DMS53 (cell line): ENCODE data around the gene RAB6A.

ENCODE experiments used
- DNase-seq: peaks from one replicate; lab custom pipeline; 2025; lab: John Stamatoyannopoulos, UW

RAB6A gene

DNA sequence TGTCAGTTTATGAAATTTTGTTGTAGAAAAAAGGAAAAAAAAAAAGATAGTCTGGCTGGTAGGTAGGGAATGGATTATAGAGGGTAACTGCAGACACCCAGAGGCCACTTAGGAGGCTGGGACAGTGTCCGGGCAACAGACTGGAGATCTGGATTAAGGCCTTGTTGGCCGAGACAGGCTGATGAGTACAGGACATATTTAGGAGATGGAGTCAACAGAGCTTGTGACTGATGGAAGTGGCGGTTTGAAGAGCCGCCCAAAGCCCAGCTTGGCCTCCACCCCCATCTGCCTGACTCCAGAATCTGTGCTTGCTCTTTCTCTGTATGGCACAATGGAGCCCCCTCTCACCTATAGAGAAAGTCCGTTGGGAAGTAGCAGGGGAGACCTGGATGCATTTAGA, 106.9 kb downstream of the RAB6A start:
- no peak for DNase-seq

DNA sequence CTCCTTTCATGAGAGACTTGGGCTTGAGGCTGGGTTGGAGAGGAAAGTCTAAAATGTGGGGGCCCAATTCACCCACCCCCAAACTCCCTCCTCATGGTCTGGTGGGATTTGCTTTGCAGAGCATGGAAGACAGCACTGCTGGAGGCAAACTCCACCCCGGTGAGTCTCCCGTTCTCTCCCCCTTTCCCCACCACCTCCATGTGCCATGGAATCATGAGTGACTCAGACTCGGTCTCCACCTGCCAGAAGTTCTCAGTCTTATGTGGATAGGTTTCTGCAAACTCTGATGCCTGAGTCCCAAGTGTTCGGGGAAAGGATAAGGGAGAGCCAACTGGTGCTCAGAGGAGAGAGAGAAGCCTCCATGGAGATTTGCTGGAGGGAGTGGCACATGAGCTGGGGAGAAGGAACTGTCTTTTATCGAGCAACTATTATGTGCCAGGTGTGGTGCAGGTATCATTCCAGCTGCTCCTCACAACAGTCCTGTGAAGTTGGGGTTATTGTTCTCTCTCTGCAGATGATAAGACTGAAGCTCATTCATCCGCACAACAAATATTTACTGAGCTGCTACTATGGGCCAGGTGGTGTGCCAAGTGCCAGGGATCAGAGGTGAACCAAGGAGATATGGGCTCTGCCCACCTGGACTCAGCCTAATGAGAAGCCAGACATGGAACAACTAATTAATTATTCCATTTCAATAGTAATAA, 107.9 kb downstream of the RAB6A start:
- DNase-seq = peak; percentile 76

DNA sequence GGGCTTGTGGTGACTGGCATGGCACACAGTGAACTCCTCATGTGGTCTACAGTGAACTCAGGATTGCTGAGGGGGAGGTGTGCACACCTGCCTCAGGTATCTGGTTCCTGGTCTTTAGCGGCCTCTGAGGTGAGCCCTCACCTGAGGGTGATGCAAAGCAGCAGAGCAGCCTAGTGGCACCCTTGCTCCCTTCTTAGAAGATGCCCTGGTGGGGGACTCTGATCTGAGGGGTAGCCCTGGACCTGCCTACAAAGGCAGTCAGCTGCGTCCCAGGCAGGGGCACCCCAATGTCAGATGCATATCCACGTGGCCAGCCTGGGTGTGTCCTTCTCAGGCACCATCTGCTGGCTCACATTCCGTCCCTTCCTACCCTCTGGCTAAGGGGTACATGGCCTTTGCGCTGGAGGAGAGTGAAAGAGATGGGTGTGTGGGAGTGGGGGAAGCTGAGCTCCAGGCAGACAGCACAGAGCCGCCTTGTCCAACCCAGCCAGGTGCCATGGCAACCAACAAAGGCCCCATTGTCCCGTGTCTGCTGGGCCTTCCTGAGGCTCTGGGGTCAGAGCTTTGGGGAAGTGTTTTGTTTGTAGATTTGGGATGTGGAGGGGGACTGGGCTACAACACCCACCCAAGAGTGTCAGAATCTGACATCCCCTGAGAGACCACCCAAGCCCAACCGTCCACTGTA, 108.7 kb downstream of the RAB6A start:
- DNase-seq = peak; percentile 67

DNA sequence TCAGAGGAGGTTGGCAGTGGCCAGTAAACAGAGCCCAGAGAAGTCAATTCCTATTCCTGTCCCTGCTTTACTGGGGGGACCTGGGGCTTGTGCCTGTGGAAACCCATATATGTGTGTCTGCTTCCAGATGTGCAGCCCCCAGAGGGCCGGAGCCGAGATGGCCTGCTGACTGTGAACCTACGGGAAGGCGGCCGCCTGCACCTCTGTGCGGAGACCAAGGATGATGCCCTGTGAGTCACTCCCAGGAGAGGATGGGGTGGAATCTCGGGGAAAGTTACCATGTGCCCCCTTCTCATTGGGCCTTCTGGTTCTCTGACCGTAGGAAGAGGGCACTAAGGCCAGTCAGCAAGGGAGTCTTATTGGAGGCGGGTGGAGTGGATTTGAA, 109.2 kb downstream of the RAB6A start:
- DNase-seq = no peak

DNA sequence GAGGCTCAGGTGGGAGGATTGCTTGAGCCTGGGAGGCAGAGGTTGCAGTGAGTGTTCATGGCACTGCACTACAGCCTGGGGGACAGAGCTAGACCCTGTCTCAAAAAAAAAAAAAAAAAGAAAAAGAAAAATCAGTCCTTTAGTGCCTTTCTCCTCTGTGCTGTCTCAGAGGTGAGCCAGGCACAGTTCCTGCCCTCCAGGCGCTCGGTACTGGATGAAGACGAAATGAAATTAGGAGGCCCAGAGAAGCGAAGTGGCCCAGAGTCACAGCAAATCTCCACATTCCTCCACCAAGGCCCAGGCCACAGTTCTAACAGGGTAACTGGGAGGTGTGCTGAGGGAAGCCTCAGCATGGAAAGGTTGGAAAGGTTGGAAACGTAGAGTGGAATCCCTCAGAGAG, 109.6 kb downstream of the RAB6A start:
- no peak for DNase-seq

DNA sequence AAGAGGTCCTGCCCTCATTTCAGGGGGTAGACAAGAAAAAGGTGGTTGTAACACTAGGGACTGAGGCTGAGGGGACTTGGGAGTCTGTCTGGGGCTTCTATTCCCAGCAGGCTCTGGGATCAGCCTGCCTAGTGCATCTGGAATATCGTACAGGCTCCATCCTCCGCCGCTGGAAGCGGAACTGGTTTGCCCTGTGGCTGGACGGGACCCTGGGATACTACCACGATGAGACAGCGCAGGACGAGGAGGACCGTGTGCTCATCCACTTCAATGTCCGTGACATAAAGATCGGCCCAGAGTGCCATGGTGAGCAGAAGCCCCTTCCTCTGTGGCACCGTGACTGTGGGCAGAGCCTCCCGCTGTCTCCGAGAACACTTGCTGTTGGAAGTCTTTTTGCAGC, 110.5 kb downstream of the RAB6A start:
- DNase-seq = no peak

DNA sequence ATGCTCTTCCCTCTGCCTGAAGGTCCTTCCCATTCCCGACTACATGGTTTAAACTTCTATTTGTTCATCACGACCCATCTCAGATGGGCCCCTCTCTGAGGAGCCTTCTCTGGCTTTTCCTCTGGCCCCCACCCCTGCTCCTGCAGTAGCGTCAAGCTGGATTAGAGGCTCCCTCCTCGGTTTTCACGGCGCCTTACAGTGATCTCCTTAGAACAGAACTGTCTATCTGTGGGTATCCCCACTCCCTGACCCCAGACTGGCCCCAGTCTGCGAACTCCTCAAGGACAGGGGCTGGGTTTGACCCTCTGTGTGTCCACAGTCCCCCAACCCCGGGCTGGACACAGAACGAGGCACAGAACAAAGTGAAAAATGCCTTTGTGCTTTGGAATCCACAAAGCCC, 111.7 kb downstream of the RAB6A start:
- DNase-seq = no peak

DNA sequence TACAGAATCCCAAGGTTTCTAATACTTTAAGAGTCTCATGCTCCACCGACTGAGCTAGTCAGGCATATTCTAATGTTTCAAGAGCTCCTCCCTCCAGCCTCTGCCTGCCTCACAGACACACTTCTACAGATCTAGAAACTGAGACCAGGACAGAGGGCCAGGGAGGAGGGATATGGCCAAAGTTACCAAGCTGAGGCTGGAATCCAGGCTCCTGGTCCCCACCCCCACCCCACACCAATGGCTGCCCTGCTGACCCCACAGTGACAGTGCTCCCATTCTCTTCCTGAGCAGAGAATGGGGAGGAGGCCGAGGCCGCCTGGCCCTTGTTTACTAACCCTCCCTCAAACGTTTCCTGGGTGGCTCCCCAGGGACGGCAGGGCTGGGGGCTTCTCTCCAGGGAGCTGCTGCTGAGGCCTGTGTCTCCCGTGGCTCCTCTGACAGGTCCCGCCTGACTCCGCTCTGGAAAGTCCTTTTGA, 112.3 kb downstream of the RAB6A start:
- DNase-seq = peak; percentile 59

DNA sequence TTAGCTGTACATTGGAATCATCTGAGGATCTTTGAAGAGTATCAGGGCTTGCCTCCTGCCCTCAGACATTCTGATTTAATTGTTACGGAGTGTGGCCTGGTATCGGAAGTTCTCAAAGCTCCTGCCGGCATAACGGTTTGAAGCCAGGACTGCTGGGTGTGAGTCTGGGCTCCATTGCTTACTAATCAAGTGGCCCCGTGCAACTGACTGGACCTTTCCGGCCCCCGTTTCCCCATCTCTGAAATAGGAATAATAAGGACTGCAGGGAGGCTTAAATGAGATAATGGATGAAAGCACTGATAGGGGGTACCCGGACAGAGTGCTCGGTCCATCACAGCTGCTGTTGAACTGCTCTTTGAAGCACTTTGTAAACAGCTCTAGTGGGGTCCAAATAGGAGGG, 112.8 kb downstream of the RAB6A start:
- no peak for DNase-seq

DNA sequence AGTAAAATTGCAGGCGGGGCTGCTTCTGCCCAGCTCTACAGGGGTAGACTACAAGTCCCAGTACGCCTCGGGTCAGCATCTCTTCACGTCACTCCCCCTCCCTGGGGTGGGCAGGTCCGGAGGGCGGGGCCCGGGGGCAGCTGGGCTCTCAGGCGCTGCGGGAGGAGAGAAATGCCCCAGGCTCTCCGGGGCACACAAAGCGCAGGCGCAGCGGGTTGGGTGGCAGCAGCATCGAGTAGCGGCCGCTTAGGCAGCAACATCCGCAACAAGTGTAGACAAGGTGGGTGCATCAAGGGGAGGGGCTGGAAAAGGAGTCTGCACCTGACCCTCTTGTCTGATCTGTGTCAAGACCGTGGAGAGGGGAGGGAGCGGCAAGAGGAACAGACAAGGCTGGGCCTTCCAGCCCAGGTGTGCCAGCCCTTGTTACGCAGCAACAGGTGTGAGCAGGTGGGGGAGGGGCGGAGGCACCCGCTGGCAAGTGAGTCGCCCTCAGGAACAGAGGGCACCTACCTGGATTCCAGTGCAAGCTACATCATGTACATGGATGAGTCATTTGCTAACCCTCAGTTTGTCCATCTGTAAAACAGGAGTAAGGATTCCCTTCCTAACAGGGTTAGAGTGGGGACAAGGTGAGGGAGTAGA, 113.3 kb downstream of the RAB6A start:
- peak; percentile 100 for DNase-seq

DNA sequence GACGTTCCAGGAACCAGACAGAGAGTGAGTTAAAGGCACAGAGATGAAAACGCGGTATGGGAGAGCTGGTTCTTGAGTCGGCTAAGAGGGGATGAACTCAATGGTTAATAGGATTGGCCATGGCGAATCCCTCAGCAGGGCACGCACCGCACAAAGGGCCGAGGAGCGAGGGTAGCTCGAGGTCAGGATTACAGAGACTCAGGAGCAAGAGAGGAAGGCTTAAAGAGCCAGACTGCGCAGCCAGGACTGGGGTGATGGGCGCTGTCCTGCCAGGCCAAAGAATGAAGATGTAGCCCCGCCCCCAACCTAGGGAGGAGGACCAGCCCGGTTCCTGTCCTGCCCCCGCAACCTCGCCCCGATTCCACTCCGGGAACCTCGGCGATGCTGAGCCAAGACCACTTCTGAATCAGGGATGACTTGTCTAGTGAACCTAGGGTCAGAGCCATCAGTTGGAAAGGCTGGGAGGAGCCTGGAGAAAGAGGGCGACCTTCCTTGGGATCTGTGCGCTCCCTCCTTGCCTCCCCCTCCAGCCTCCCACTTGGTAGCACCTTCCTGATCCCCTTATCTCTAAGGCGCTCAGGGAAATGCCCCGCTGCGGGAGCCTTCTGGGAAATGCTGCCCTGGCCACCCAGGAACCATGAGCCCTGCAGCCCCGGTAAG, 114.8 kb downstream of the RAB6A start, which contains the start of gene PLEKHB1:
Gene PLEKHB1, plus strand, starts transcription at position 610 of the 660 bp plus-strand sequence. Its CDS starts 28 bp downstream, at position 638.
- no peak for DNase-seq

DNA sequence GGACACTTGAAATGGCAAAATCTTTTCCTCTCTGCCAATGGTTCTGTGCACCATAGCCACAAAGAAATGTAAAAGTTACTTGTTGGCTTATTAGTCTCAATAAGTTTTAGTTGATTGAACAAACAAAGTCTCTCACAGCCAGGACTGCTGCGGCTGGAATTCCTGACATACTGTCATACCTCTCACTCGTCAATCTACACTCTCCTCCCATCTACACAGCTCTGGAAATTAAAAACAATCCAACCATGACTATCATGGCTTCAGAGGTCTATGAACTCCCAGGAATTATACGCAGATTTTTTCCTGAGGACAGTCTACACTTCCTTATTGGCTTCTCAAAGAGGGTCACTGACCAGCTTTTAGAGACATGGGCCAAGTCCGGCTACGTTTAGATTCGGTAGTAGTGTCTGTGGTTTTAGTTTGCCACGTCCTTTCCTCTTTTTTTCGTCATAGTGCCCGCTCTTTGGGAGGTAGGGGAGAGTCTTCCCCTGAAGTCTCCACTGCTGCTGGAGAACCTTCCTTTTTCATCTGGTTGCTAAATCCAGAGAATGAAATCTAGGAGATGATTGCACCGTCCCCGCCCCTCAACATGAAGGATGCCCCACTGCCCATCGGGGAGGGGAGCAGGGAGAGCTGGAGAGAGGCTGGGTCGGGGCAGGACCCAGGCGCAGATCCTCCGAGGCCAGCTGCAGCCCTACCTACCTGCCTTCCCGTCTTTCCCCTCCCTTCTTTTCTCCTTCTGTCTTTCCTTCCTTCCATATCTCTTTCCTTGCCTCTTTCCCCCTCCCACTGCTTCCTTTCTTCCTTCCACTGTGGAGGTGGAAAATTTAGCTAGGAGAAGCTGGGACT, 115.5 kb downstream of the RAB6A start:
- DNase-seq = no peak

DNA sequence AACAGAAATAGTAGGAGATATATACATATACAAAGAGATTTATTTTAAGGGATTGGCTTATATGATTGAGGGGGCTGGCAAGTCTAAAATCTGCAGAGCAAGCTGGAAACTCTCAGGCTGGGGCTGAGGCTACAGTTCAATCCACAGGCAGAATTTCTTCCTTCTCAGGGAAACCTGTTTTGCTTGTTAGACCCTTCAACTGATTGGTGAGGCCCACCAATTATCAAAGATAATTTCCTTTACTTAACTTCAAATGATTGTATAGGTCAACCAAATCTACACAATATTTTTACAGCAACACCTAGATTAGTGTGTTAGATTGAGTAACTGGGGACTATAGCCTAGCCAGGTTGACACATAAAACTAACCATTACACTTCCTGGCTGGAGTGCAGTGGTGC, 119.2 kb downstream of the RAB6A start:
- DNase-seq = no peak

DNA sequence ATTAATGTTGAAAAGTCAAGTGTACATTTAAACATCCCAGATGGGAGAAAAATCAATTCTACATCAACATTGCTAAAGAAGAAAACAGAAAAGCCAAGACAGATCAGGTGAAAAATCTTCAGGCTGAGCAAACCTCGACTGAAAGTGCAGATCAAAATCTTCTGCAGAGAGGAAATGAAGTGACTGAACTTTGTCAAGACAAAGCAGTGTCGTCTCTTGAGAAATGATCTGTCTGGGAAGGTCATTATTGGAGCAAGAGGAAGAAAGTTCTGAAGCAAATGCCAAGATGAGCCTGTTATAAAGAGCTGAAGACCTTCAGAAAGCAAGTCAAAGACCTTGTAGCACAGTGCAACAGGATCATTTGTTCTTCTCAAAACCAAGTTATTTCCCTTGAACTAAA, 120.3 kb downstream of the RAB6A start:
- DNase-seq = no peak

DNA sequence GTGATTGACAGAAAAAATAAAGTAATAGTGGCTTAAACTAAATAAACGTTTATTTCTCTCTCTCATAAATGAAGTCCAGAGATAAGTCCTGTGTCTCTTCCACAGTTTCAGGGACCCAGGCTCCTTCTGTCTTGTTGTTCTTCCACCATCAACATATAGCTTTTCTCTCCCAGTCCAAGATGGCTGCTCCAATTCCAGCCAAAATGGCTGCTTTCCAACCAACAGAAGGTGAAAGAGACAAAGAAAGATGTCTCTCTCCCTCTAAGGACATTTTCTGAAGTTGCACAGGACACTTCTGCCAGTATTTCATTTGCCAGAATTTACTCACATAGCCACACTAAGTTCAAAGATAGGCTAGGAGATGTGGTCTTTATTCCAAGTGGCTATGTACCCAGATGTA, 123.9 kb downstream of the RAB6A start:
- no peak for DNase-seq

DNA sequence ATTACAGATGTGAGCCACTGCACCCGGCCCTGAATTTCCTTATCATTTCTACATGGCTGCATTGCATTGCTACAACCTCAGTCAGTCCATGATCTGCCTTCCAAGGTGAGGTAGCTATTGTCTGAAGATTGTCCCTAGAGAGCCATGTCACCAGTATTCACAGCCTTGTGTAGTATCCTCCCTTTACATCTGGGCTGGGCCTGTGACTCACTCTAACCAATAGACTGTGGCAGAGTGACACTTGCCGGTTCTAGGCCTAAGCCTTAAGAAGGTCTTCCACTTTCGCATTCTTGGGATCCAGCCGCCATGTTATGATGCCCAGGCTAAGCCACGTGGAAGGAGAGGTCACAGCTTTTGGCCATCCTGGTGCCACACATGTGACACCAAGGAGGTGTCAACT, 124.6 kb downstream of the RAB6A start:
- no peak for DNase-seq

DNA sequence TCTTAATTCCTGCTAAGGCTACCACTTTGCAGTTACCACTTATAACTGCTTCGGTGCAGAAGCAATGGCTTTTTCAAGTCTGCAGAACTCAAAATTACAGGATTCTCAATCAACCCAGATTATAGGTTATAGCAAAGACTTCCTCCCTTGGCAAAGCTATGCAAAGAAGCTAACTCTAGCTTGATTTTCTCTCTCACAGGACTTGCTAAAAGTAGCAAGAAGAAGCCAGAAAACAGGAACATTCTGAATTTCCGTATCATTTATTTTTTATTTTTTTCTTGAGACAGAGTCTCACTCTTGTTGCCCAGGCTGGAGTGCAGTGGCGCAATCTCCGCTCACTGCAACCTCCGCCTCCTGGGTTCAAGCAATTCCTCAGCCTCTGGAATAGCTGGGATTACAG, 125.2 kb downstream of the RAB6A start:
- no peak for DNase-seq

DNA sequence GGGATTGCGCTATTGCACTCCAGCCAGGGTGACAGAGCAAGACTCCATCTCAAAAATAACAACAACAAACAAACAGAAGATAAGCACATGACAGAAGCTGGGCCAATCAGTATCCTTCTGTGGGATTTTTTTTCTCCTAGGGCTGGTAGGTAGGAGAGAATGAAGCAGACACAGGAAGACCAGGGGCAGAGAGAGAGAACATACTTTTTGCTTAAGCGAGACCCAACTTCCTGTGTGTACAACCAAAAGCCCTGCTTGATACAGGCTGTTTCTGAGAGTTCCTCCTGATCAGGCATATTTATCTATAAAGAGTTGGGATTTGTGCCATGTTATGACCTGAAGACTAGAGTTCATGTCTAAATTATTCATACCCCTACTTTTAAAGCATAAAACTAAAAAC, 126.9 kb downstream of the RAB6A start:
- DNase-seq = no peak

DNA sequence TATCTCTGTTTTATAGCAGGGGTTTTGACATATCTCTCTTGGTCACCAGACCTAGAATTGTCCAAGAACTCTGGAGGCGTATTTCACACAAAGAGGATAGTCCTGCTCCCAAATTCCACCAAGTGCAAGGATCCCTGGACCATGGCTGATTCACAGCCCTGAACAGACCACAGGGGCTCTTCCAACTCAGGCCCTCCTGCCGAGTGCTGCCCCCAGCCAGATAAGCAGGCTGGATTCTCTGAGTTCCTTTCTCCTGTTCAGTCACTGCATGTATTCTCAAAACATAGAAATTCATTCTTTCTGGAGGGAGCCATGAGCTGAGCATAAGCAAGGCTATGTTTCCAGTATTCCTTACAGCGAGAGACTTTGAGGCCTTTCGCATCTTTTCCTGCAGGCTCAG, 127.9 kb downstream of the RAB6A start:
- no peak for DNase-seq

DNA sequence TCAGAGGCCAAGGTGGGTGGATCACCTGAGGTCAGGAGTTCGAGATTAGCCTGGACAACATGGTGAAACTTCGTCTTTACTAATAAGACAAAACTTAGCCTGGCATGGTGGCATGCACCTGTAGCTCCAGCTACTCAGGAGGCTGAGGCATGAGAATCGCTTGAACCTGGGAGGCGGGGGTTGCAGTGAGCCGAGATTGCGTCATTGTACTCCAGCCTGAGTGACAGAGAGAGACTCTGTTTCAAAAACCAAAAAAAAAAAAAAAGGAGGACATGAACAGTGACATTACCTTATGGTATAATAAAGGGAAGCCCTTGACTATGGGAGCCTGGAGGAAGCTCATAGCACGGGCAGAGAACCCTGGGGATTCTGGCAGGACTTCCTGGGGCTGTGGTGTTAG, 131.0 kb downstream of the RAB6A start:
- no peak for DNase-seq

DNA sequence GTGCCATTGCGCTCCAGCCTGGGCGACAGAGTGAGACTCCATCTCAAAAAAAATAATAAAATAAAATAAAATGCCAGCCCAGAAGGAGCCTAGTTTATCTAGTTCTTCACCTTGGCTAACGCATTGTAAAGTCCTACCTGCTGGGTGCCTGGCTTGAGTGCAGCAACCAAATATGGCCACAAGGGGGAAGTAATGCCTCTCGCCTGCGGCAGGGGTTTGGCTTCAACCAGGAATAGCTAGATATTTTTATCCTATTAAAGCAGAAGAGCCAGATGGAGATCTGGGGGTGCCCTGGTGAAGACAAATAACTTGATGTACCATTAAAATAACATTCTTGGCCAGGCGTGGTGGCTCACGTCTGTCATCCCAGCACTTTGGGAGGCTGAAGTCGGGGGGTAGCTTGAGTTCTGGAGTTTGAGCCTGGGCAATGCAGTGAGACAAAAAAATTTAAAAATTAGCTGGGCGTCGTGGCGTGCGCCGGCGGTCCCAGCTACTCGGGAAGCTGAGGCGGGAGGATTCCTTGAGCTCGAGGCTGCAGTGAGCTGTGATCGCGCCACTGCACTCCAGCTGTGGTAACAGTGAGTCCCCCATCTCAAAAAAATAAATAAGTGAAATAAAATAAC, 135.1 kb downstream of the RAB6A start:
- peak; percentile 95 for DNase-seq
